Measurements from ENCODE around the gene STAG3.
"Not testable (repeated sequence)": the region's sequence is repeated elsewhere in the genome, so short reads cannot be mapped to it uniquely, and the experiment has no call there.

STAG3 gene

DNA sequence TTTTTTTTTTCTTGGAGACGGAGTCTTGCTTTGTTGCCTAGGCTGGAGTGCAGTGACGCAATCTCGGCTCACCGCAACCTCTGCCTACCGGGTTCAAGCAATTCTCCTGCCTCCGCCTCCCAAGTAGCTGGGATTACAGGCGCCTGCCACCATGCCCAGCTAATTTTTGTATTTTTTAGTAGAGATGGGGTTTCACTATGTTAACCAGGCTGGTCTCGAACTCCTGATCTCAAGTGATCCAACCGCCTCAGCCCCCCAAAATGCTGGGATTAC lies 69.1 kb downstream of the STAG3 start:
- not testable (repeated sequence) for DNase-seq (ENCODE audit: low read depth in 2 of 2)

DNA sequence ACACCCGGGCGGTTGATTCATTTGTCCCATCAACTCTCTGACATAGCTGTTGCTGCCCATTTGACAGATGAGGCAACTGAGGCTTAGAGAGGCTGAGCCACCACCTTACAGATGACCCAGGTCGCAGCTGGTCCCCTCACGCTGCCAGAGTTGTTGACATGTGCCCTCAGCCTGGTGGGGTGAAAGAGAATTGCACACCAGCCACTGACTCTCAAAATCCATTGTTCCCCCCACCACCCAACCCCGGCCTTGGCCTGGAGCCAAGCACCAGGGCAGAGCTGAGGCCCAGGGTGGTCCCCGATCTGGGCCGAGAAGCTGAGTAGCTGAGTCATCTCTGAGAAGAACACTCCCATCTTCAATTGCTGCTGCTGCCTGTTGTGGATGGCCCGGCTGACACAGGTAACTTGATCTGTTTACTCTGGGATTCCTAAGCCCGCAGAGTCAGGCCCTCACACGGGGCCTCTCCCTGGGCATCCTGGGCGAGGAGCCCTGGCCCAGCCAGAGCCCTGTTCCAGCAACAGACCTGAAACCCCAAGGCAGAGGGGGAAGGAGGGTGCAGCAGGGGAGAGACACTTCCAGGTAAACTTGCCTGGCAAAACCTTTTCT lies 69.5 kb downstream of the STAG3 start:
- no peak for DNase-seq (ENCODE audit: low read depth in 2 of 2)

- no peak for DNase-seq (ENCODE audit: low read depth in 2 of 2)
These were observed 70.8 kb downstream of the STAG3 start for GRCh38 chr7:100248483-100248882.

GRCh38 chr7:100257017-100257416 lies 79.3 kb downstream of the STAG3 start:
- DNase-seq (ENCODE audit: low read depth in 2 of 2) = no peak

- DNase-seq (ENCODE audit: low read depth in 2 of 2) = not testable (repeated sequence)
These were observed 82.3 kb downstream of the STAG3 start for GRCh38 chr7:100259984-100260383.

- DNase-seq (ENCODE audit: low read depth in 2 of 2) = not testable (repeated sequence)
These were observed 85.2 kb downstream of the STAG3 start for GRCh38 chr7:100262896-100263295.

All from stimulated activated CD4-positive, alpha-beta T cell treated with anti-CD3 and anti-CD28 coated beads, Interleukin-15, amount 100 ng/mL, for 48 hours (primary cell).